SK-N-SH (cell line): ENCODE data around the gene SRRM1. TPM values are rescaled to one million over a fixed set of nuclear protein-coding genes. Genes with fewer than 3 reads are reported as not detected.
"Not testable (repeated sequence)": the region's sequence is repeated elsewhere in the genome, so short reads cannot be mapped to it uniquely, and the experiment has no call there.

Experiments
- CTCF ChIA-PET: fragments of 300-600, 350-600 bp; formaldehyde crosslinking; extraction: SDS; loops from one replicate; lab custom pipeline; 2021; lab: Yijun Ruan, JAX
- POLR2A ChIA-PET: fragments of 350-600 bp; sonication (Branson Sonifier 250); formaldehyde crosslinking; extraction: SDS; loops from one replicate; lab custom pipeline; 2020; ENCODE audit warnings: antibody characterized with exemption, inconsistent platforms; lab: Yijun Ruan, JAX
- DNase-seq: peaks from one replicate; pipeline ENCODE4 v3.0.0; 2012
- H2AFZ ChIP-seq: fragments of 200-600 bp; sonication (generic); 2 replicates; pipeline ENCODE4 v1.8.1; 2016; ENCODE audit warnings: antibody characterized with exemption, mild to moderate bottlenecking, low read depth
- H3F3A ChIP-seq: fragments of 200-600 bp; sonication (generic); replicated peaks from 2 replicates; pipeline ENCODE3; 2016; ENCODE audit warnings: antibody characterized with exemption, mild to moderate bottlenecking; ENCODE audit not compliant: insufficient read depth
- H3K27ac ChIP-seq, 2 experiments: fragments of 200-500 bp in 1 of 2; fragments of 200-600 bp in 1 of 2; sonication (Bioruptor generic) in 1 of 2; sonication (generic), shearing (Covaris generic) in 1 of 2; 2 replicates each; pipeline versions ENCODE4 v1.5.1 to v1.6.1; 2014 to 2016; ENCODE audit warnings: low read depth in 2 of 2, inconsistent platforms in 1 of 2, low read length in 1 of 2, mild to moderate bottlenecking in 1 of 2, mixed read lengths in 1 of 2
- H3K27me3 ChIP-seq: fragments of 200-600 bp; sonication (generic), shearing (Covaris generic); 2 replicates; pipeline ENCODE4 v1.6.1; 2016; ENCODE audit warnings: mixed run types; ENCODE audit not compliant: insufficient read depth
- H3K36me3 ChIP-seq, 2 experiments: fragments of 200-500 bp in 1 of 2; fragments of 200-600 bp in 1 of 2; sonication (Bioruptor generic) in 1 of 2; sonication (generic) in 1 of 2; replicated peaks in 1 of 2; 2 replicates each; pipeline versions ENCODE3 to v1.5.1; 2014 to 2016; ENCODE audit warnings: low read length in 1 of 2, mild to moderate bottlenecking in 1 of 2; ENCODE audit not compliant: insufficient read depth in 2 of 2, control insufficient read depth in 1 of 2
- H3K4me1 ChIP-seq, 2 experiments: fragments of 200-500 bp in 1 of 2; fragments of 200-600 bp in 1 of 2; sonication (Bioruptor generic) in 1 of 2; sonication (generic), shearing (Covaris generic) in 1 of 2; 2 replicates each; pipeline versions ENCODE4 v1.5.1 to v1.6.1; 2014 to 2016; ENCODE audit warnings: low read depth in 1 of 2, low read length in 1 of 2, mixed run types in 1 of 2; ENCODE audit not compliant: insufficient read depth in 2 of 2, control insufficient read depth in 1 of 2
- H3K4me2 ChIP-seq: fragments of 200-600 bp; sonication (generic), shearing (Covaris generic); 2 replicates; pipeline ENCODE4 v1.6.1; 2017; ENCODE audit warnings: mixed run types
- H3K4me3 ChIP-seq, 2 experiments: fragments of 200-500 bp in 1 of 2; fragments of 200-600 bp in 1 of 2; sonication (Bioruptor generic) in 1 of 2; sonication (generic), shearing (Covaris generic) in 1 of 2; 2 replicates each; pipeline versions ENCODE4 v1.5.1 to v1.8.1; 2014 to 2016; ENCODE audit warnings: low read depth in 2 of 2, inconsistent platforms in 1 of 2, low read length in 1 of 2, mild to moderate bottlenecking in 1 of 2, mixed read lengths in 1 of 2, moderate library complexity in 1 of 2
- H3K79me2 ChIP-seq: fragments of 200-600 bp; sonication (generic); 2 replicates; pipeline ENCODE4 v1.8.1; 2017; ENCODE audit warnings: mild to moderate bottlenecking; ENCODE audit not compliant: insufficient read depth
- H3K9ac ChIP-seq: fragments of 200-600 bp; sonication (generic); 2 replicates; pipeline ENCODE4 v1.6.1; 2017; ENCODE audit warnings: mixed run types
- H3K9me2 ChIP-seq: fragments of 200-600 bp; sonication (generic); 2 replicates; pipeline ENCODE4 v1.6.1; 2017; ENCODE audit warnings: mixed run types
- H3K9me3 ChIP-seq: fragments of 200-600 bp; sonication (generic); 2 replicates; pipeline ENCODE4 v1.6.1; 2017; ENCODE audit warnings: mixed run types, mild to moderate bottlenecking, moderate library complexity
- H4K20me1 ChIP-seq: fragments of 200-600 bp; sonication (generic); 2 replicates; pipeline ENCODE4 v1.6.1; 2017; ENCODE audit warnings: mild to moderate bottlenecking, mixed run types; ENCODE audit not compliant: insufficient read depth
- EP300 ChIP-seq, 2 experiments: IDR thresholded peaks; 2 replicates each; pipeline versions ENCODE4 v1.4.0 to v1.6.1; 2012; ENCODE audit warnings: borderline replicate concordance in 1 of 2, low read depth in 1 of 2, low read length in 1 of 2
- EZH2phosphoT487 ChIP-seq: fragments of 200-600 bp; sonication (generic); IDR thresholded peaks from 2 replicates; pipeline ENCODE4 v1.6.1; 2017; ENCODE audit warnings: low read depth, mixed run types, mild to moderate bottlenecking, antibody characterized with exemption, moderate library complexity, borderline replicate concordance
- GABPA ChIP-seq: IDR thresholded peaks from 2 replicates; pipeline ENCODE4 v1.4.0; 2012; ENCODE audit warnings: low read depth, mild to moderate bottlenecking
- MXI1 ChIP-seq: IDR thresholded peaks from 2 replicates; pipeline ENCODE4 v1.6.1; 2012; ENCODE audit warnings: mild to moderate bottlenecking, low read depth, low read length, improper control_type of control experiment
- RXRA ChIP-seq: IDR thresholded peaks from 2 replicates; pipeline ENCODE4 v1.4.0; 2012; ENCODE audit warnings: low read depth, mild to moderate bottlenecking, borderline replicate concordance
- TCF12 ChIP-seq: IDR thresholded peaks from 2 replicates; pipeline ENCODE4 v1.4.0; 2012
- TEAD4 ChIP-seq: IDR thresholded peaks from 2 replicates; pipeline ENCODE4 v1.4.0; 2012; ENCODE audit warnings: mild to moderate bottlenecking, borderline replicate concordance; ENCODE audit not compliant: insufficient read depth
- WGBS: methylation state at CpG from one replicate; pipeline ENCODE4 v1.1.6; 2017; ENCODE audit warnings: low lambda C conversion rate; 5-methylcytosine and 5-hydroxymethylcytosine counted together
- polyA plus RNA-seq, 3 experiments: library from polyadenylated mRNA; depleted of rRNA; stranded (reverse); fragments of >200 nt; gene quantifications; 2 replicates each; pipeline ENCODE4 v1.2.3, GENCODE V29; 2012
- TF ChIP-seq, protein P1 (sequence below): fragments of 150-350 bp; IDR thresholded peaks from 2 replicates; pipeline ENCODE4 v1.6.1; 2016; ENCODE audit warnings: mild to moderate bottlenecking, low read depth, low read length
- TF ChIP-seq, protein P2 (sequence below): fragments of 200-600 bp; sonication (generic); IDR thresholded peaks from 2 replicates; pipeline ENCODE4 v1.6.1; 2017; ENCODE audit warnings: antibody characterized with exemption, mild to moderate bottlenecking, moderate library complexity

The SRRM1 gene
- polyA plus RNA-seq, 1 of the 3 experiments (the other 2 are of a cell fraction): 52.3 TPM

DNA sequence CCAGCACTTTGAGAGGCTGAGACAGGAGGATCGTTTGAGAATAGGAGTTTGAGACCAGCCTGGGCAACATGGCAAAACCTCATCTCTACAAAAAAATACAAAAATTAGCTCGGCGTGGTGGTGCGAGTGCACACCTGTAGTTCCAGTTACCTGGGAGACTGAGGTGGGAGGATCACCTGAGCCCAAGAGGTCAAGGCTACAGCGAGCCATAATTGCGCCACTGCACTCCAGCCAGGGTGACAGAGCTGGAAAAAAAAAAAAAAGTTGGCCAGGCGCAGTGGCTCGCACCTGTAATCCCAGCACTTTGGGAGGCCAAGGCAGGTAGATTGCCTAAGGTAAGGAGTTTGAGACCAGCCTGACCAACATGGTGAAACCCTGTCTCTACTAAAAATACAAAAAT lies 55.2 kb downstream of the SRRM1 start:
- peaks cover 0 to 22% of the 10 kb centered on the region in 2 experiments; a peak in 1 of 4 replicates for H3K4me1 ChIP-seq
- H3K9me3 ChIP-seq, H2AFZ ChIP-seq, H3K27ac ChIP-seq, DNase-seq, H3K4me2 ChIP-seq, H3K4me3 ChIP-seq, H3F3A ChIP-seq, H3K79me2 ChIP-seq, H3K36me3 ChIP-seq, POLR2A ChIA-PET, H3K27me3 ChIP-seq, H4K20me1 ChIP-seq, H3K9ac ChIP-seq, H3K9me2 ChIP-seq: not testable (repeated sequence)
- CTCF ChIA-PET: interaction anchor here (2.2 to 2.6 kb wide), 2 partner anchors 10 to 133 kb away, joined by 7 to 12 read pairs; no protein-coding TSS in a partner anchor
- WGBS: 89% methylated on average over 8 of the region's 8 CpGs

DNA sequence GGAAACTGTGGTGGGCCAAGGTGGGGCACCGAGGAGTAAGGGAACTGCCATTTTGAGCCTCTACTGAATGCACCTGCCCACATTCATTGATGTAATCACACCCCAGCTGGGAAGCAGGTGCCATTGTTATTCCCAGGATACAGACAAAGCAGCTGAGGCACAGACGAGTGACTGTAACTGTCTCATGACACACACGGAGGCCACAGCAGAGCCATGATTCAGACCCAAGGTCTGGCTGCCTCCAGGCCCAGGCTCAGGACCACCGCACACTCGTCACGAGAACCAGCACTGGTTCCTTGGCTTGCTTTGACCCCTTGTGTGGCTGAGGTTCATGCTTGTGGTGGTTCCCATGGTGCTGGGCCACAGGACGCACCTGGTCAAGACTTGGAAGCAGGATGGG lies 56.5 kb downstream of the SRRM1 start:
- no peaks in the 10 kb centered on the region for H3F3A ChIP-seq
- no peaks in the 10 kb centered on the region for H4K20me1 ChIP-seq
- no peak for DNase-seq
- CTCF ChIA-PET: interaction anchor here (0.9 to 2.6 kb wide), 4 partner anchors 11 to 135 kb away, joined by 3 to 7 read pairs (median 4); no protein-coding TSS in a partner anchor
- H3K9me2 ChIP-seq: no peaks in the 10 kb centered on the region
- POLR2A ChIA-PET: no interaction called here
- TF ChIP-seq EZH2phosphoT487: no peak
- TF ChIP-seq, protein P1, sequence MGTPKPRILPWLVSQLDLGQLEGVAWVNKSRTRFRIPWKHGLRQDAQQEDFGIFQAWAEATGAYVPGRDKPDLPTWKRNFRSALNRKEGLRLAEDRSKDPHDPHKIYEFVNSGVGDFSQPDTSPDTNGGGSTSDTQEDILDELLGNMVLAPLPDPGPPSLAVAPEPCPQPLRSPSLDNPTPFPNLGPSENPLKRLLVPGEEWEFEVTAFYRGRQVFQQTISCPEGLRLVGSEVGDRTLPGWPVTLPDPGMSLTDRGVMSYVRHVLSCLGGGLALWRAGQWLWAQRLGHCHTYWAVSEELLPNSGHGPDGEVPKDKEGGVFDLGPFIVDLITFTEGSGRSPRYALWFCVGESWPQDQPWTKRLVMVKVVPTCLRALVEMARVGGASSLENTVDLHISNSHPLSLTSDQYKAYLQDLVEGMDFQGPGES: no peak
- TF ChIP-seq, all 33 proteins: peak for 0
- H3K79me2 ChIP-seq: no peaks in the 10 kb centered on the region
- no peak overlapping the region for H2AFZ ChIP-seq
- H3K4me1 ChIP-seq: peaks cover 0 to 13% of the 10 kb centered on the region in 2 experiments; a peak in 1 of 4 replicates
- H3K9me3 ChIP-seq: no peaks in the 10 kb centered on the region
- H3K9ac ChIP-seq: no peak overlapping the region
- no peak overlapping the region for H3K4me3 ChIP-seq
- no peaks in the 10 kb centered on the region for H3K36me3 ChIP-seq
- WGBS: 90% methylated on average over 6 of the region's 7 CpGs
- H3K4me2 ChIP-seq: no peak overlapping the region
- H3K27ac ChIP-seq: no peak overlapping the region
- H3K27me3 ChIP-seq: no peaks in the 10 kb centered on the region

DNA sequence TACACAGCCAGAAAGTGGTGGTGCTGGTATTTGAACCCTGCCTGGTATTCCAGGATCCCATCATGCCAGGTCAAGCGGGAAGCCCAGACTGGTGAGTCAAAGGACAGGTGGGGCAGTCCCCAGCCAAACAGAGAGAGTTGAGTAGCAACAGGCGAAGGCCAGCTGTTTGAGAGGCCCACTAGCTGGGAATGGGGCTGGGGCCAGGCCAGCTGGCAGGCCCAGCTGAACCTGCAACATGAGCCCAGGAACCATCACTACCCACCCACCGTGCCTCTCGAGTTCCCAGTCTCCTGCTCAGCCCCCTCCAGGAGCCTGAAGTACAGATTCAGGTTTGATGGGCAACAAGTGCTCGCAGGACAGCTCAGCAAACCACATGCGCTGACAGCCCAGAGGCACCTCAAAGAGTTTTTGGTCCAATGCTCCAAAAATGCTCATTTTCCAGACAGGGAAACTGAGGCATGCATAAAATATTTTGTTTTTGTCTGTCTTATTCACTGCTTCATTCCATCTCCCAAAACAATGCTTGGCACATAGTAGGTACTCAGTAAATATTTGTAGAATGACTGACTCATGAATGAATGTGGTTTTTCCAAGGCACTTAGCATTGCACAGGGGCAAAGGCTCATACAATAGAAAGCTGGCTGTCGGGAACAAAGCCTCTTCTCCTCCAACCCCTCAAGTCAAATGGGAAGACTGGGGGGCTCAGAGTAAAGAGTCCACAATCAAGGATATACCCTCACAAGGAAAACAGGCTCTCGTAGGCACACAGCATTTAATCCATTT lies 59.6 kb downstream of the SRRM1 start:
- no peaks in the 10 kb centered on the region for H3K9me2 ChIP-seq
- H3K4me2 ChIP-seq: no peak overlapping the region
- no peak for TF ChIP-seq GABPA
- TF ChIP-seq MXI1: no peak
- no peak for TF ChIP-seq RXRA
- no peak for TF ChIP-seq TEAD4
- 0 out of 2 replicates have a peak, but pooled peaks have one; percentile 12 for TF ChIP-seq TCF12
- TF ChIP-seq, protein P2, sequence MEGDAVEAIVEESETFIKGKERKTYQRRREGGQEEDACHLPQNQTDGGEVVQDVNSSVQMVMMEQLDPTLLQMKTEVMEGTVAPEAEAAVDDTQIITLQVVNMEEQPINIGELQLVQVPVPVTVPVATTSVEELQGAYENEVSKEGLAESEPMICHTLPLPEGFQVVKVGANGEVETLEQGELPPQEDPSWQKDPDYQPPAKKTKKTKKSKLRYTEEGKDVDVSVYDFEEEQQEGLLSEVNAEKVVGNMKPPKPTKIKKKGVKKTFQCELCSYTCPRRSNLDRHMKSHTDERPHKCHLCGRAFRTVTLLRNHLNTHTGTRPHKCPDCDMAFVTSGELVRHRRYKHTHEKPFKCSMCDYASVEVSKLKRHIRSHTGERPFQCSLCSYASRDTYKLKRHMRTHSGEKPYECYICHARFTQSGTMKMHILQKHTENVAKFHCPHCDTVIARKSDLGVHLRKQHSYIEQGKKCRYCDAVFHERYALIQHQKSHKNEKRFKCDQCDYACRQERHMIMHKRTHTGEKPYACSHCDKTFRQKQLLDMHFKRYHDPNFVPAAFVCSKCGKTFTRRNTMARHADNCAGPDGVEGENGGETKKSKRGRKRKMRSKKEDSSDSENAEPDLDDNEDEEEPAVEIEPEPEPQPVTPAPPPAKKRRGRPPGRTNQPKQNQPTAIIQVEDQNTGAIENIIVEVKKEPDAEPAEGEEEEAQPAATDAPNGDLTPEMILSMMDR: no peak
- no peak for TF ChIP-seq EP300 (IDR thresholded peaks at IDR 0.05; ENCODE audit: borderline replicate concordance in 1 of 2, low read depth in 1 of 2, low read length in 1 of 2)
- H3K9ac ChIP-seq: no peak overlapping the region
- ChIA-PET POLR2A (no interaction called here), CTCF (interaction anchor here (1.2 to 2.5 kb wide), 2 partner anchors 14 to 128 kb away, joined by 3 to 8 read pairs; no protein-coding TSS in a partner anchor)
- no peaks in the 10 kb centered on the region for H3K79me2 ChIP-seq
- no peaks in the 10 kb centered on the region for H4K20me1 ChIP-seq
- H3K9me3 ChIP-seq: no peaks in the 10 kb centered on the region
- no peak for DNase-seq
- no peaks in the 10 kb centered on the region for H3K27me3 ChIP-seq
- H3K4me1 ChIP-seq: peaks cover 0 to 7% of the 10 kb centered on the region in 2 experiments; a peak in 2 of 4 replicates
- H2AFZ ChIP-seq: no peak overlapping the region
- H3K36me3 ChIP-seq: no peaks in the 10 kb centered on the region
- no peak overlapping the region for H3K27ac ChIP-seq
- peaks cover 12% of the 10 kb centered on the region for H3F3A ChIP-seq
- no peak overlapping the region for H3K4me3 ChIP-seq
- 86% methylated on average over 6 of the region's 8 CpGs for WGBS
